Right ventricle myocardium superior (tissue), 1 donor: ENCODE data around the gene GSK3B. TPM values are rescaled to one million over a fixed set of nuclear protein-coding genes. Genes with fewer than 3 reads are reported as not detected.
"Not testable (repeated sequence)": the region's sequence is repeated elsewhere in the genome, so short reads cannot be mapped to it uniquely, and the experiment has no call there.

Source experiments
- ATAC-seq: fragments of 200-7000 bp; cut with Tn5 transposase; one replicate; pipeline ENCODE4 v1.9.1; 2020; ENCODE audit warnings: mild to moderate bottlenecking; ENCODE audit not compliant: poor library complexity
- DNase-seq: peaks from one replicate; pipeline ENCODE4 v3.0.0-alpha.2; 2020
- intact Hi-C: fragments of 100-400 bp; cut with DNase I; formaldehyde crosslinking; loops from one replicate; pipeline ENCODE4 v1.11.2; 2022
- total RNA-seq: library from RNA; stranded (reverse); fragmentation: NEBNext Ultra II Directional; extraction: Animal tissue kit (Norgen Biotek cat#: 25700); gene quantifications from one replicate; pipeline ENCODE4 v1.2.1, GENCODE V29; 2021
- donor health status: DM: no; HTN: yes; CAD: no; lungs with severe emphysema.

GSK3B gene
- total RNA-seq, 1 donor from 2014 or later, result 35.0 TPM

GRCh38 chr3:120067083-120067482, 27.2 kb downstream of the GSK3B start:
- DNase-seq, result no peak
- ATAC-seq, result no peak
- intact Hi-C loops, result no loop called here

- no peak for ATAC-seq
- no peak for DNase-seq
- intact Hi-C loops, result no loop called here
Observed at GRCh38 chr3:120066634-120067033, 27.6 kb downstream of the GSK3B start.

GRCh38 chr3:120064641-120065040, 29.6 kb downstream of the GSK3B start:
- DNase-seq (no peak), ATAC-seq (no peak)
- intact Hi-C loops, result no loop called here

- no peak for ATAC-seq
- DNase-seq, result no peak
- intact Hi-C loops, result no loop called here
Observed at GRCh38 chr3:120062474-120062873, 31.8 kb downstream of the GSK3B start.

GRCh38 chr3:120059081-120059864, 35.0 kb downstream of the GSK3B start:
- ATAC-seq (no peak), DNase-seq (no peak)
- intact Hi-C loops, result no loop called here

- intact Hi-C loops, result no loop called here
- ATAC-seq, result no peak
- no peak for DNase-seq
Observed at GRCh38 chr3:120057626-120058025, 36.6 kb downstream of the GSK3B start.

- intact Hi-C loops, result no loop called here
- ATAC-seq (no peak), DNase-seq (no peak)
Observed at GRCh38 chr3:120057029-120057428, 37.2 kb downstream of the GSK3B start.

- intact Hi-C loops, ATAC-seq, DNase-seq: not testable (repeated sequence)
Observed at GRCh38 chr3:120053647-120054046, 40.6 kb downstream of the GSK3B start.

- no peak for ATAC-seq
Observed at GRCh38 chr3:120052677-120053076, 41.6 kb downstream of the GSK3B start.

GRCh38 chr3:120052225-120052624, 42.0 kb downstream of the GSK3B start:
- intact Hi-C loops, result no loop called here
- no peak for DNase-seq
- no peak for ATAC-seq

More at GRCh38 chr3:120052677-120053076, 41.6 kb downstream of the GSK3B start:
- intact Hi-C loops, result no loop called here
- DNase-seq, result no peak

GRCh38 chr3:120051570-120051969, 42.7 kb downstream of the GSK3B start:
- peak; percentile 13 for ATAC-seq
- DNase-seq, intact Hi-C loops: not testable (repeated sequence)

GRCh38 chr3:120049881-120050539, 44.2 kb downstream of the GSK3B start:
- intact Hi-C loops, result no loop called here
- ATAC-seq (no peak), DNase-seq (no peak)

- ATAC-seq, result no peak
- intact Hi-C loops, result no loop called here
- DNase-seq, result no peak
Observed at GRCh38 chr3:120049072-120049471, 45.2 kb downstream of the GSK3B start.

GRCh38 chr3:120048355-120049041, 45.7 kb downstream of the GSK3B start:
- intact Hi-C loops, result no loop called here
- DNase-seq, result no peak
- ATAC-seq, result no peak

- intact Hi-C loops, result no loop called here
- ATAC-seq (no peak), DNase-seq (no peak)
Observed at GRCh38 chr3:120047686-120048085, 46.6 kb downstream of the GSK3B start.

GRCh38 chr3:120040813-120041377, 53.4 kb downstream of the GSK3B start:
- intact Hi-C loops, result no loop called here
- no peak for DNase-seq
- peak; percentile 31 for ATAC-seq

GRCh38 chr3:120039642-120040610, 54.3 kb downstream of the GSK3B start:
- no peak for DNase-seq
- no peak for ATAC-seq
- intact Hi-C loops, result no loop called here

GRCh38 chr3:120033596-120033995, 60.7 kb downstream of the GSK3B start:
- no peak for ATAC-seq
- intact Hi-C loops, result no loop called here
- no peak for DNase-seq
